Ovary (tissue), 3 donors: ENCODE results near the gene MCMBP.

Source experiments
- EP300 ChIP-seq: sonication (generic); formaldehyde crosslinking; IDR thresholded peaks from one replicate; pipeline ENCODE4 v1.6.1; 2017; ENCODE audit warnings: antibody characterized with exemption
- POLR2A ChIP-seq: fragments of 450-650 bp; IDR thresholded peaks from one replicate; pipeline ENCODE4 v1.6.1; 2017; ENCODE audit warnings: antibody characterized with exemption, mild to moderate bottlenecking, moderate library complexity
- TF ChIP-seq, protein P1 (sequence below), 3 donors: fragments of 450-650 bp in 2 of 3; fragments of 200-600 bp in 1 of 3; IDR thresholded peaks; one replicate each; pipeline versions ENCODE4 v1.5.1 to v1.8.0; 2016 to 2022; ENCODE audit warnings: antibody characterized with exemption in 3 of 3, mild to moderate bottlenecking in 1 of 3
- donor health status: DM: no; HTN: no; CAD: no.

DNA sequence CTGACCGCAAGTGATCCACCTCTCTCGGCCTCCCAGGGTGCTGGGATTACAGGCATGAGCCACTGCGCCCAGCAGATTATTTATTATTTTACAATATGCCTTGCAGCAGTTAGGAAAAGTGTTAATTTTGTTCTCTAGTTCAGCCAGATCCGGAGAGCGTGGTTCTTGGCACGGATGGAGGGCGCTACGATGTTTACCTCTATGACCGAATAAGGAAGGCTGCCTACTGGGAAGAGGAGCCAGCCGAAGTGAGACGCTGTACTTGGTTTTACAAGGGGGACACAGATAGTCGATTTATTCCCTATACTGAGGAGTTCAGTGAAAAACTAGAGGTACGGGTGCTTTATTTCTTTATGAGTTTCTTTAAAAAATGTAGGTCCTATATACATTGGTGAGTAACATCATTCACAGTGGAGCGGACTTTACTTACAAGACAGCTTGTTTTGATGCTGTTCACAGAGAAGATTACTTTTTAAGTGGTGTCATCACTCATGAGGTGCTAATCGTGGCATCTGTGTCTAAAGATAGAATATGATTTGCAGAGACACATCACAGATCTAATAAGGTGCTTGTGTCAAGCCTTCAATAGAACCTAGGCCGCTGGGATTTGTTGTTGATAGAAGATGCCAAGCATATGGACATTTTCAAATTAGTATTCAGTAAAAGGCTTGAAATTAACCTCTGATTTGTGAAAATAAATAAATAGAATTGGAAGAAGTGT, 31.5 kb upstream of the MCMBP start:
- TF ChIP-seq POLR2A (no peak), EP300 (no peak)
- TF ChIP-seq, protein P1, sequence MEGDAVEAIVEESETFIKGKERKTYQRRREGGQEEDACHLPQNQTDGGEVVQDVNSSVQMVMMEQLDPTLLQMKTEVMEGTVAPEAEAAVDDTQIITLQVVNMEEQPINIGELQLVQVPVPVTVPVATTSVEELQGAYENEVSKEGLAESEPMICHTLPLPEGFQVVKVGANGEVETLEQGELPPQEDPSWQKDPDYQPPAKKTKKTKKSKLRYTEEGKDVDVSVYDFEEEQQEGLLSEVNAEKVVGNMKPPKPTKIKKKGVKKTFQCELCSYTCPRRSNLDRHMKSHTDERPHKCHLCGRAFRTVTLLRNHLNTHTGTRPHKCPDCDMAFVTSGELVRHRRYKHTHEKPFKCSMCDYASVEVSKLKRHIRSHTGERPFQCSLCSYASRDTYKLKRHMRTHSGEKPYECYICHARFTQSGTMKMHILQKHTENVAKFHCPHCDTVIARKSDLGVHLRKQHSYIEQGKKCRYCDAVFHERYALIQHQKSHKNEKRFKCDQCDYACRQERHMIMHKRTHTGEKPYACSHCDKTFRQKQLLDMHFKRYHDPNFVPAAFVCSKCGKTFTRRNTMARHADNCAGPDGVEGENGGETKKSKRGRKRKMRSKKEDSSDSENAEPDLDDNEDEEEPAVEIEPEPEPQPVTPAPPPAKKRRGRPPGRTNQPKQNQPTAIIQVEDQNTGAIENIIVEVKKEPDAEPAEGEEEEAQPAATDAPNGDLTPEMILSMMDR (IDR thresholded peaks at IDR 0.05), result no peak
